ENCODE measurements around the gene AUTS2.
"Not testable (repeated sequence)": the region's sequence is repeated elsewhere in the genome, so short reads cannot be mapped to it uniquely, and the experiment has no call there.

The AUTS2 gene

GRCh38 chr7:70360557-70360956, 762.3 kb downstream of the AUTS2 start:
- H3K4me3 ChIP-seq (ENCODE audit: low read length) = no peak overlapping the region
- no peak for TF ChIP-seq ZNF274 (IDR thresholded peaks at IDR 0.05; ENCODE audit: low read depth, low read length)

GRCh38 chr7:70361821-70362220, 763.5 kb downstream of the AUTS2 start:
- H3K4me3 ChIP-seq (ENCODE audit: low read length) = no peak overlapping the region
- TF ChIP-seq ZNF274 (IDR thresholded peaks at IDR 0.05; ENCODE audit: low read depth, low read length) = no peak

- H3K4me3 ChIP-seq (ENCODE audit: low read length) = not testable (repeated sequence)
Measured at GRCh38 chr7:70364393-70364792, 766.1 kb downstream of the AUTS2 start.

GRCh38 chr7:70371652-70372051, 773.4 kb downstream of the AUTS2 start:
- no peak overlapping the region for H3K4me3 ChIP-seq (ENCODE audit: low read length)
- no peak for TF ChIP-seq ZNF274 (IDR thresholded peaks at IDR 0.05; ENCODE audit: low read depth, low read length)

GRCh38 chr7:70372768-70373515, 774.7 kb downstream of the AUTS2 start:
- H3K4me3 ChIP-seq (ENCODE audit: low read length) = no peak overlapping the region
- TF ChIP-seq ZNF274 (IDR thresholded peaks at IDR 0.05; ENCODE audit: low read depth, low read length) = no peak

- no peak for TF ChIP-seq ZNF274 (IDR thresholded peaks at IDR 0.05; ENCODE audit: low read depth, low read length)
- no peak overlapping the region for H3K4me3 ChIP-seq (ENCODE audit: low read length)
Measured at GRCh38 chr7:70374772-70375533, 776.7 kb downstream of the AUTS2 start.

- no peak for TF ChIP-seq ZNF274 (IDR thresholded peaks at IDR 0.05; ENCODE audit: low read depth, low read length)
- H3K4me3 ChIP-seq (ENCODE audit: low read length) = no peak overlapping the region
Measured at GRCh38 chr7:70376561-70377031, 778.3 kb downstream of the AUTS2 start.

- H3K4me3 ChIP-seq (ENCODE audit: low read length) = no peak overlapping the region
- TF ChIP-seq ZNF274 (IDR thresholded peaks at IDR 0.05; ENCODE audit: low read depth, low read length) = no peak
Measured at GRCh38 chr7:70377957-70378356, 779.7 kb downstream of the AUTS2 start.

GRCh38 chr7:70379210-70379609, 780.9 kb downstream of the AUTS2 start:
- H3K4me3 ChIP-seq (ENCODE audit: low read length) = no peak overlapping the region
- TF ChIP-seq ZNF274 (IDR thresholded peaks at IDR 0.05; ENCODE audit: low read depth, low read length) = no peak

GRCh38 chr7:70380421-70381015, 782.2 kb downstream of the AUTS2 start:
- no peak for TF ChIP-seq ZNF274 (IDR thresholded peaks at IDR 0.05; ENCODE audit: low read depth, low read length)
- H3K4me3 ChIP-seq (ENCODE audit: low read length) = no peak overlapping the region

- no peak overlapping the region for H3K4me3 ChIP-seq (ENCODE audit: low read length)
- no peak for TF ChIP-seq ZNF274 (IDR thresholded peaks at IDR 0.05; ENCODE audit: low read depth, low read length)
Measured at GRCh38 chr7:70383066-70383782, 784.9 kb downstream of the AUTS2 start.

GRCh38 chr7:70384024-70384423, 785.7 kb downstream of the AUTS2 start:
- no peak for TF ChIP-seq ZNF274 (IDR thresholded peaks at IDR 0.05; ENCODE audit: low read depth, low read length)
- H3K4me3 ChIP-seq (ENCODE audit: low read length) = no peak overlapping the region

- no peak overlapping the region for H3K4me3 ChIP-seq (ENCODE audit: low read length)
- TF ChIP-seq ZNF274 (IDR thresholded peaks at IDR 0.05; ENCODE audit: low read depth, low read length) = no peak
Measured at GRCh38 chr7:70384891-70385290, 786.6 kb downstream of the AUTS2 start.

GRCh38 chr7:70387217-70387616, 788.9 kb downstream of the AUTS2 start:
- TF ChIP-seq ZNF274 (IDR thresholded peaks at IDR 0.05; ENCODE audit: low read depth, low read length) = no peak
- no peak overlapping the region for H3K4me3 ChIP-seq (ENCODE audit: low read length)

Measured in GM08714 (cell line).